NB4 (cell line): ENCODE measurements around the gene WBP1.

Experiments
- MYC ChIP-seq: IDR thresholded peaks from 2 replicates; pipeline ENCODE4 v1.6.1; 2011; ENCODE audit warnings: low read depth, low read length
- POLR2A ChIP-seq: IDR thresholded peaks from 2 replicates; pipeline ENCODE4 v1.6.1; 2011; ENCODE audit warnings: mild to moderate bottlenecking; ENCODE audit not compliant: insufficient read length; ENCODE audit errors: extremely low read depth
- TF ChIP-seq, protein P1 (sequence below): IDR thresholded peaks from one replicate; pipeline ENCODE4 v1.5.1; 2012; ENCODE audit warnings: low read depth, low read length

DNA sequence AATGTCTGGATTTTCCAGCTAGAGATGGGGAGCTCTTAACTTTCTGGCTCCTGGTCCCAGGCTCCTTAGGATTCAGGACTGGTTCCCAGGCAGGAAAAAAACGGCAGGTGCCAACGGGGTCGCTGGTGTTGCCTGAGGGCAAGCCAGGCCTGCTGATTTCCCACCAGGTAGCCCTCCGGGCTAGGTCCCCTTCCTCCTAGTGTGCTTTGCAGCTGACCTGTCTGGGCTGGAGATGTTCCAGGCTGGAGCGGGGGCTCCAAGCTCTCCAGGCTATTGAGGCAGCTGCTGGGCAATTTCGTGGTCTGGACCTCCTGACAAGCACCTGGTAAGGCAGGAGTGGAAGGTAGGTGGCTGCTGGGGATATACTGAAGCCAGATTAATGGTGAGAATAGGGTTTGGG, 16.2 kb downstream of the WBP1 start:
- TF ChIP-seq, protein P1, sequence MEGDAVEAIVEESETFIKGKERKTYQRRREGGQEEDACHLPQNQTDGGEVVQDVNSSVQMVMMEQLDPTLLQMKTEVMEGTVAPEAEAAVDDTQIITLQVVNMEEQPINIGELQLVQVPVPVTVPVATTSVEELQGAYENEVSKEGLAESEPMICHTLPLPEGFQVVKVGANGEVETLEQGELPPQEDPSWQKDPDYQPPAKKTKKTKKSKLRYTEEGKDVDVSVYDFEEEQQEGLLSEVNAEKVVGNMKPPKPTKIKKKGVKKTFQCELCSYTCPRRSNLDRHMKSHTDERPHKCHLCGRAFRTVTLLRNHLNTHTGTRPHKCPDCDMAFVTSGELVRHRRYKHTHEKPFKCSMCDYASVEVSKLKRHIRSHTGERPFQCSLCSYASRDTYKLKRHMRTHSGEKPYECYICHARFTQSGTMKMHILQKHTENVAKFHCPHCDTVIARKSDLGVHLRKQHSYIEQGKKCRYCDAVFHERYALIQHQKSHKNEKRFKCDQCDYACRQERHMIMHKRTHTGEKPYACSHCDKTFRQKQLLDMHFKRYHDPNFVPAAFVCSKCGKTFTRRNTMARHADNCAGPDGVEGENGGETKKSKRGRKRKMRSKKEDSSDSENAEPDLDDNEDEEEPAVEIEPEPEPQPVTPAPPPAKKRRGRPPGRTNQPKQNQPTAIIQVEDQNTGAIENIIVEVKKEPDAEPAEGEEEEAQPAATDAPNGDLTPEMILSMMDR, result no peak
- no peak for TF ChIP-seq POLR2A
- no peak for TF ChIP-seq MYC
